HepG2 (cell line): Measurements from ENCODE around the gene CALHM5. TPM values are rescaled to one million over a fixed set of nuclear protein-coding genes. Genes with fewer than 3 reads are reported as not detected.

Experiments used
- ATF1 ChIP-seq: IDR thresholded peaks from 2 replicates; pipeline ENCODE4 v1.6.1; 2016; ENCODE audit warnings: mild to moderate bottlenecking, control low read depth
- CEBPB ChIP-seq: IDR thresholded peaks from 2 replicates; pipeline ENCODE4 v1.6.1; 2011; ENCODE audit warnings: low read depth, low read length, improper control_type of control experiment, borderline replicate concordance
- DPF2 ChIP-seq: sonication (generic); formaldehyde crosslinking; IDR thresholded peaks from 2 replicates; pipeline ENCODE4 v1.4.0; 2020; ENCODE audit warnings: mild to moderate bottlenecking, low read depth, missing genetic modification reagents, borderline replicate concordance
- ELF3 ChIP-seq: IDR thresholded peaks from 2 replicates; pipeline ENCODE4 v1.6.1; 2016; ENCODE audit warnings: missing genetic modification reagents, missing compliant biosample characterization
- FOSL2 ChIP-seq: sonication (generic); formaldehyde crosslinking; IDR thresholded peaks from 2 replicates; pipeline ENCODE4 v1.4.0; 2020; ENCODE audit warnings: missing genetic modification reagents
- FOXA3 ChIP-seq: IDR thresholded peaks from 2 replicates; pipeline ENCODE4 v1.6.1; 2016; ENCODE audit warnings: missing genetic modification reagents, missing compliant biosample characterization
- FOXO4 ChIP-seq: sonication (generic); formaldehyde crosslinking; conservative IDR thresholded peaks from 2 replicates; pipeline ENCODE4 v1.8.1; 2023; ENCODE audit warnings: missing genetic modification reagents
- HBP1 ChIP-seq: IDR thresholded peaks from 2 replicates; pipeline ENCODE4 v1.6.1; 2016; ENCODE audit warnings: low read depth, control low read depth
- HDAC2 ChIP-seq: sonication (generic); formaldehyde crosslinking; IDR thresholded peaks from 2 replicates; pipeline ENCODE4 v1.4.0; 2020; ENCODE audit warnings: missing genetic modification reagents
- HMG20A ChIP-seq: IDR thresholded peaks from 2 replicates; pipeline ENCODE4 v1.6.1; 2016; ENCODE audit warnings: borderline replicate concordance
- HNF4A ChIP-seq: sonication (generic); formaldehyde crosslinking; IDR thresholded peaks from 2 replicates; pipeline ENCODE4 v1.4.0; 2020; ENCODE audit warnings: missing genetic modification reagents
- HOXA3 ChIP-seq: sonication (generic); formaldehyde crosslinking; IDR thresholded peaks from 2 replicates; pipeline ENCODE4 v1.5.0; 2020; ENCODE audit warnings: missing genetic modification reagents
- IKZF4 ChIP-seq: sonication (generic); formaldehyde crosslinking; IDR thresholded peaks from 2 replicates; pipeline ENCODE4 v1.5.1; 2020; ENCODE audit warnings: borderline replicate concordance, mild to moderate bottlenecking, low read depth, missing genetic modification reagents; ENCODE audit errors: not compliant biosample characterization
- MIXL1 ChIP-seq: IDR thresholded peaks from 2 replicates; pipeline ENCODE4 v1.6.1; 2016
- MYNN ChIP-seq: sonication (generic); formaldehyde crosslinking; IDR thresholded peaks from 2 replicates; pipeline ENCODE4 v1.4.0; 2020; ENCODE audit warnings: mild to moderate bottlenecking, low read depth, missing genetic modification reagents
- MZF1 ChIP-seq: sonication (generic); formaldehyde crosslinking; IDR thresholded peaks from 2 replicates; pipeline ENCODE4 v1.8.1; 2023; ENCODE audit warnings: mild to moderate bottlenecking, missing genetic modification reagents, borderline replicate concordance
- NCOA2 ChIP-seq: sonication (generic); formaldehyde crosslinking; IDR thresholded peaks from 2 replicates; pipeline ENCODE4 v1.8.0; 2022; ENCODE audit warnings: inconsistent platforms
- PAXIP1 ChIP-seq: sonication (generic); formaldehyde crosslinking; conservative IDR thresholded peaks from 2 replicates; pipeline ENCODE4 v1.4.0; 2020; ENCODE audit warnings: mild to moderate bottlenecking, missing genetic modification reagents, moderate library complexity
- PHF21A ChIP-seq: sonication (generic); formaldehyde crosslinking; IDR thresholded peaks from 2 replicates; pipeline ENCODE4 v1.5.0; 2020; ENCODE audit warnings: mild to moderate bottlenecking, missing genetic modification reagents
- RARA ChIP-seq: IDR thresholded peaks from 2 replicates; pipeline ENCODE4 v1.6.1; 2016; ENCODE audit warnings: missing genetic modification reagents, missing compliant biosample characterization
- SALL1 ChIP-seq: sonication (generic); formaldehyde crosslinking; IDR thresholded peaks from 2 replicates; pipeline ENCODE4 v1.8.0; 2022; ENCODE audit warnings: mild to moderate bottlenecking, missing genetic modification reagents
- TOE1 ChIP-seq: sonication (generic); formaldehyde crosslinking; IDR thresholded peaks from 2 replicates; pipeline ENCODE4 v1.4.0; 2020; ENCODE audit warnings: mild to moderate bottlenecking, missing genetic modification reagents
- ZBTB20 ChIP-seq: sonication (generic); formaldehyde crosslinking; IDR thresholded peaks from 2 replicates; pipeline ENCODE4 v1.8.1; 2023; ENCODE audit warnings: missing genetic modification reagents, low read depth, mild to moderate bottlenecking, borderline replicate concordance
- ZMAT3 ChIP-seq: sonication (generic); formaldehyde crosslinking; conservative IDR thresholded peaks from 2 replicates; pipeline ENCODE4 v1.7.0; 2021; ENCODE audit warnings: missing genetic modification reagents
- ZNF136 ChIP-seq: sonication (generic); formaldehyde crosslinking; IDR thresholded peaks from 2 replicates; pipeline ENCODE4 v1.8.1; 2022; ENCODE audit warnings: low read depth, mild to moderate bottlenecking, moderate library complexity, missing genetic modification reagents
- ZNF496 ChIP-seq: sonication (generic); formaldehyde crosslinking; IDR thresholded peaks from 2 replicates; pipeline ENCODE4 v1.8.1; 2023; ENCODE audit warnings: mild to moderate bottlenecking, moderate library complexity, missing genetic modification reagents; ENCODE audit not compliant: insufficient replicate concordance
- ZNF788 ChIP-seq: sonication (generic); formaldehyde crosslinking; IDR thresholded peaks from 2 replicates; pipeline ENCODE4 v1.5.0; 2020; ENCODE audit warnings: mild to moderate bottlenecking, missing genetic modification reagents, borderline replicate concordance
- polyA plus RNA-seq, 8 experiments: library from polyadenylated mRNA; depleted of rRNA in 3 of 8; stranded (reverse) in 7 of 8; unstranded in 1 of 8; fragments of >200 nt; fragmentation: Illumina TruSeq in 4 of 8; extraction: Trizol in 4 of 8; gene quantifications; 2 replicates each; pipeline versions ENCODE4 v1.2.1 to v1.2.3, GENCODE V29; 2011 to 2016; ENCODE audit warnings: low read depth in 4 of 8, missing spikeins in 1 of 8, mixed read lengths in 1 of 8; ENCODE audit not compliant: insufficient read depth in 1 of 8
- total RNA-seq, 5 experiments: library from RNA; depleted of rRNA; stranded (reverse); fragments of >200 nt; fragmentation: Illumina TruSeq; extraction: Trizol; gene quantifications; 2 replicates each; pipeline ENCODE4 v1.2.3, GENCODE V29; 2016; ENCODE audit warnings: low read depth in 1 of 5

Gene CALHM5
- total and polyA plus RNA-seq, 2 of the 13 experiments (the other 11 are each of a cell fraction or from before 2014, with no cell fraction given) = not detected

- TF ChIP-seq HOXA3 (CRISPR knock-in tag) (peak; percentile 44; the same call in 1 of the 2 replicates), CEBPB (no peak), FOXA3 (peak; percentile 93), NCOA2 (CRISPR knock-in tag) (peak; percentile 33; the same call in 1 of the 2 replicates), MIXL1 (CRISPR knock-in tag) (peak; percentile 96), TOE1 (CRISPR knock-in tag) (no peak), FOXO4 (CRISPR knock-in tag) (no peak), RARA (CRISPR knock-in tag) (peak; percentile 86), HDAC2 (peak; percentile 76; the same call in 1 of the 2 replicates), MYNN (no peak), SALL1 (peak; percentile 88), ZBTB20 (CRISPR knock-in tag) (peak; percentile 86; the same call in 1 of the 2 replicates), ZMAT3 (CRISPR knock-in tag) (0 out of 2 replicates have a peak, but pooled peaks have one; percentile 8), HMG20A (CRISPR knock-in tag) (peak; percentile 75; the same call in 1 of the 2 replicates), PHF21A (CRISPR knock-in tag) (peak; percentile 76), IKZF4 (CRISPR knock-in tag) (no peak), ZNF136 (CRISPR knock-in tag) (no peak), MZF1 (CRISPR knock-in tag) (peak; percentile 53; the same call in 1 of the 2 replicates), ATF1 (peak; percentile 61), ZNF788 (peak; percentile 43; the same call in 1 of the 2 replicates), FOSL2 (CRISPR knock-in tag) (peak; percentile 21; the same call in 1 of the 2 replicates), PAXIP1 (CRISPR knock-in tag) (peak; percentile 88), HNF4A (peak; percentile 56), DPF2 (peak; percentile 41; the same call in 1 of the 2 replicates), ZNF496 (no peak), ELF3 (CRISPR knock-in tag) (peak; percentile 90), HBP1 (no peak)
These were observed 39.4 kb downstream of the CALHM5 start (continued) for GRCh38 chr6:116550796-116551195.
